ENCODE results near the gene DBH.

The DBH gene

GRCh38 chr9:133664173-133665050 lies 28.2 kb downstream of the DBH start:
- FAIRE-seq (no peak), DNase-seq (ENCODE audit: insufficient read length) (no peak)
- TF ChIP-seq POLR2A (IDR thresholded peaks at IDR 0.05; ENCODE audit: low read depth, low read length) = no peak
- TF ChIP-seq POLR2AphosphoS5 (IDR thresholded peaks at IDR 0.05; ENCODE audit: low read depth, low read length) = no peak
- no peak for TF ChIP-seq TAF1 (IDR thresholded peaks at IDR 0.05; ENCODE audit: borderline replicate concordance, low read depth, low read length)

DNA sequence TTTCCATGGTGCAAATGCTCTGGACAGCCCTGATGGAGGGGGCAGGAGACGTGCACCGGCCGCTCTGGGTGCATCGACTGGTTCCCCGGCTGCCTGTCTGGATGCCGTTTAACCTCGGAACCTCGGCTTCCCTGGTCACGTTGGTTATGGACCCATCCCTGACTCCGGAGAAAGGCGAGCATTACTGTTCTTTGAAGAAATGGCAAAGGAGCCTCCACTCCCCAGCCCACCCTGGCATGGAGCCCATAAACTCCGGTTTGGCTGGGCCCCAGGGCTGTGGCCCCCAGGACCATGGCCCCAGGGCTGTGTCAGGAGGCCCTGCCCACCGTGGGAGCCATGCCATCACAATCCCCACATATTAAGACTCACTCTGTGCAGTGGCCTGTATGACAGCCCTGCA lies 28.9 kb downstream of the DBH start:
- TF ChIP-seq POLR2AphosphoS5 (IDR thresholded peaks at IDR 0.05; ENCODE audit: low read depth, low read length) (no peak), POLR2A (IDR thresholded peaks at IDR 0.05; ENCODE audit: low read depth, low read length) (no peak), TAF1 (IDR thresholded peaks at IDR 0.05; ENCODE audit: borderline replicate concordance, low read depth, low read length) (no peak)
- FAIRE-seq (no peak), DNase-seq (ENCODE audit: insufficient read length) (no peak)

DNA sequence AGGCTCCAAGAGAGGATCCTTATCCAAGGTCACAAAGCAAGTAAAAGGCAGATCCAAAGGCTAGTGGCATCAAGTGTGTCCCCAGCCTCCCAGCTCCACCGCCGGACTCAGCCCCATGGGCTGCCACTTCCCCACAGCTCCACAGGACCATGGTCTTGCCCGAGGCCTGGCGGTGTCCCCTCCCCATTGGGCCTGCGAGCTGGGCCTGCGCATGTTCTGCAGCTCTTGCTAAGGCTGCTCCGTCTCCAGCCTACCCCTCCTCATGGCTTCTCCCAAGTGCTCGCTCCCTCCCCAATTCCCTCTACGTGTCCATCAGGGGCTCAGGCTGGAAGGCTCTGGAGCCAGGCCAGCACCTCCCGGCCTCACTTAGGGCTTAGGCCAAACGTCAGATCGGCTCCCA lies 29.4 kb downstream of the DBH start:
- no peak for DNase-seq (ENCODE audit: insufficient read length)
- TF ChIP-seq POLR2AphosphoS5 (IDR thresholded peaks at IDR 0.05; ENCODE audit: low read depth, low read length) (no peak), TAF1 (IDR thresholded peaks at IDR 0.05; ENCODE audit: borderline replicate concordance, low read depth, low read length) (no peak), POLR2A (IDR thresholded peaks at IDR 0.05; ENCODE audit: low read depth, low read length) (no peak)
- no peak for FAIRE-seq

DNA sequence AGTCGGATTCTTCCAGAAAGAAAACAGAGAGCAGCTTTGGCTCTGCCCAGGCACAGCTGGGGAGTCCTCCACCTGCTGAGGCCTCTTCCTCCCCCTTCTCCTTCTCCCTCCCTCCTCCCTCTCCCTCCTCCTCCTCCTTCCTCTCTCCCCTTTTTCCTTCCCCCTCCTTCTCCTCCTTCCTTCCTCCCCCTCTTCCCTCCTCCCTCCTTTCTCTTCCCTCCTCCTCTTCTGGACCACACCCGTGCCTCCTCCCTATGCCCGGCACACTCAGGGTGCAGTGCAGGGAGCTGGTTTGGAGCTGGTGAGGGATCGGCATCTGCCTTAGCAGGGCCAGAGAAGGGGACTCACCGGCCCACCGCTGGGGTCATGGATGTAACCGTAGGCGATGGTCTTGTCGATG lies 30.2 kb downstream of the DBH start:
- TF ChIP-seq TAF1 (IDR thresholded peaks at IDR 0.05; ENCODE audit: borderline replicate concordance, low read depth, low read length) (no peak), POLR2A (IDR thresholded peaks at IDR 0.05; ENCODE audit: low read depth, low read length) (no peak), POLR2AphosphoS5 (IDR thresholded peaks at IDR 0.05; ENCODE audit: low read depth, low read length) (no peak)
- FAIRE-seq (no peak), DNase-seq (ENCODE audit: insufficient read length) (no peak)

DNA sequence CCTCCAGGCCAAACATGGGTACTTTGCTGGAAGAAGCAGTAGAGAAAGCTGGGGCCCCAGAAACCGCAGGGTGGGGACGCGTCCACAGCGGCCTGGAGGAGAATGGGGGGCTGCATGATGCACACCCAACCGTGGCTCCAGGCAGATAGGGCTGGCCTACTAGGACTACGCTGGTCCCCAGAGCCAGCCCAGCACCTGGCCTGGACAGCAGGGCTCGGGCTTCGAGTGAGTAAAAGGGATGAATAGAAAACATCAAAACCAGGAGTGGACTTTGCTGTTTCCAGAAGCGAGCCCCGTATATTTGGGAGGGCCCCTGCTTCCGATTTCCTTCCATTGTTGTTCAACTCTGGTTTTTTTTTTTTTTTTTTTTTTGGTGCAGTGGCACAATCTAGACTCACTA lies 30.7 kb downstream of the DBH start:
- no peak for DNase-seq (ENCODE audit: insufficient read length)
- FAIRE-seq = no peak
- TF ChIP-seq POLR2AphosphoS5 (IDR thresholded peaks at IDR 0.05; ENCODE audit: low read depth, low read length) (no peak), TAF1 (IDR thresholded peaks at IDR 0.05; ENCODE audit: borderline replicate concordance, low read depth, low read length) (no peak), POLR2A (IDR thresholded peaks at IDR 0.05; ENCODE audit: low read depth, low read length) (no peak)

GRCh38 chr9:133667759-133668450 lies 31.7 kb downstream of the DBH start:
- DNase-seq (ENCODE audit: insufficient read length) (no peak), FAIRE-seq (no peak)
- TF ChIP-seq TAF1 (IDR thresholded peaks at IDR 0.05; ENCODE audit: borderline replicate concordance, low read depth, low read length) (no peak), POLR2AphosphoS5 (IDR thresholded peaks at IDR 0.05; ENCODE audit: low read depth, low read length) (no peak), POLR2A (IDR thresholded peaks at IDR 0.05; ENCODE audit: low read depth, low read length) (no peak)

DNA sequence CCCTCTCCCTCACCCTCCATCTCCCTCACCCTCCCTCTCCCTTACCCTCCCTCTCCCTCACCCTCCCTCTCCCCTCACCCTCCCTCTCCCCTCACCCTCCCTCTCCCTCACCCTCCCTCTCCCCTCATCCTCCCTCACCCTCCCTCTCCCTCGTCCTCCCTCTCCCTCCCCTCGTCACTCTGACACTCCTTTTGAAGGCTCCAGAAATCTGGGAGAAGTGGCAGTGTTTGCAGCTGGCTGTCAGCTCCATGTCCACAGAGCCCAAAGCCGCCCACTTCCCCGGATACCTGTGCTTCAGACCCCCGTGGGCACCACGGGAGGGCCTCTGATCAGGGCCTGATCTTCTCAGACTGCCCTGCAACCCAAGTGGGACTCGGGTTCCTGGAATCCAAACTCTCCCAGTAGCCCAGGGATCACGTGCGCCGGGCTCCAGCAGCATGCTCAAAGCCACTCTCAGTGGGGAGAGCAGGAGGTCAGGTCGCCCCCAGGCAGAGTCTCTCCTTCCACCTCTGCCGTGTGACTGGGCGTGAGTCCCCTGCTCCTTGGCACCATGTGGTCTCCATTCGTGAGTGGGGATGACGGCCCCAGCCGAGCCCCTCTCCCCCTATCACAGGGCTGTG lies 33.1 kb downstream of the DBH start:
- TF ChIP-seq POLR2A (IDR thresholded peaks at IDR 0.05; ENCODE audit: low read depth, low read length) (no peak), POLR2AphosphoS5 (IDR thresholded peaks at IDR 0.05; ENCODE audit: low read depth, low read length) (no peak), TAF1 (IDR thresholded peaks at IDR 0.05; ENCODE audit: borderline replicate concordance, low read depth, low read length) (no peak)
- FAIRE-seq (no peak), DNase-seq (ENCODE audit: insufficient read length) (no peak)

GRCh38 chr9:133670466-133670865 lies 34.3 kb downstream of the DBH start:
- DNase-seq (ENCODE audit: insufficient read length) = no peak
- TF ChIP-seq POLR2AphosphoS5 (IDR thresholded peaks at IDR 0.05; ENCODE audit: low read depth, low read length) (no peak), POLR2A (IDR thresholded peaks at IDR 0.05; ENCODE audit: low read depth, low read length) (no peak), TAF1 (IDR thresholded peaks at IDR 0.05; ENCODE audit: borderline replicate concordance, low read depth, low read length) (no peak)
- FAIRE-seq = no peak

GRCh38 chr9:133671371-133671770 lies 35.2 kb downstream of the DBH start:
- TF ChIP-seq TAF1 (IDR thresholded peaks at IDR 0.05; ENCODE audit: borderline replicate concordance, low read depth, low read length) = no peak
- no peak for TF ChIP-seq POLR2AphosphoS5 (IDR thresholded peaks at IDR 0.05; ENCODE audit: low read depth, low read length)
- TF ChIP-seq POLR2A (IDR thresholded peaks at IDR 0.05; ENCODE audit: low read depth, low read length) = no peak
- DNase-seq (ENCODE audit: insufficient read length) (no peak), FAIRE-seq (no peak)

DNA sequence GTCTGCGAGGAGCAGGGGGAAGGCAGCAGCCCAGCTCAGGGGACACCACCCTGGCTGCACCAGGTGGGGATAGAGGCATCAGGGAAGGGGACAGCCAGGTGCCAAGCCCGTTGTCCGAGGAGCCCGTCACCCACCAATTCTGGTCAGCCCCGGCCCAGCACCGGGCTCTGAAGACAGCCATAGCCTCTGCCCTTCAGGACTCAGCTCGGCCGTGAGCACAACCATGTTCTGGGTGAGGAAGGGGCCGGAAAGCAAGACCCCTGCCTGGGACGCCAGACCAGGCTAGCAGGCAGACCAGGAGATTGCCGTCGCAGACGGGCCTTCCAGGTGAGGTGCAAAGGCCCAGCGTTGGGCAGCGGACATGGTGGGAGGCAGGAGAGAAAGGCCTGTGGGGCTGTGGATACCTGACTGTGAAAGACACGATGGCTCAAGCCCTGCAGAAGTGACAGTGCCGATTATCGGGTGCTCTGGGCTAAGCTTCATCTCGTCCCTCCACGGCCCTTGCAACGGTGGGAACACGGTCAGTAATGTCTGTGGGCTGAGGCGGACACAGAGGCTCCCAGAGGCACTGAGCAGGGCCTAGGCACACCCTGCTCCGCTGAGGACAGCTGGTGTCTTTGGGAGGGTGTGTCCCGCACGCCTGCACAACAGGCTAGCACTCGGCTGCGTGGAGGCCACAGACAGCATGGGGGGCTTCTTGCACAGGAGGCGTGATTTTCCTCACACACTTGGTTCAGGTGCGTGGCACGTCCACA lies 36.5 kb downstream of the DBH start:
- no peak for FAIRE-seq
- DNase-seq (ENCODE audit: insufficient read length) = no peak
- TF ChIP-seq POLR2A (IDR thresholded peaks at IDR 0.05; ENCODE audit: low read depth, low read length) (no peak), POLR2AphosphoS5 (IDR thresholded peaks at IDR 0.05; ENCODE audit: low read depth, low read length) (no peak), TAF1 (IDR thresholded peaks at IDR 0.05; ENCODE audit: borderline replicate concordance, low read depth, low read length) (no peak)

GRCh38 chr9:133673258-133673655 lies 37.1 kb downstream of the DBH start:
- FAIRE-seq (no peak), DNase-seq (ENCODE audit: insufficient read length) (no peak)
- no peak for TF ChIP-seq TAF1 (IDR thresholded peaks at IDR 0.05; ENCODE audit: borderline replicate concordance, low read depth, low read length)
- TF ChIP-seq POLR2A (IDR thresholded peaks at IDR 0.05; ENCODE audit: low read depth, low read length) = no peak
- no peak for TF ChIP-seq POLR2AphosphoS5 (IDR thresholded peaks at IDR 0.05; ENCODE audit: low read depth, low read length)

All from GM12892 (cell line).